Fibroblast of villous mesenchyme (primary cell): ENCODE measurements around the gene CAPN9. TPM values are rescaled to one million over a fixed set of nuclear protein-coding genes. Genes with fewer than 3 reads are reported as not detected.
A peak's percentile ranks its signal among the peaks of the same experiment; 100 is the strongest.

Experiments used
- DNase-seq: peaks from one replicate; pipeline ENCODE4 v3.0.0-alpha.2; 2010; ENCODE audit warnings: low read depth
- H3K4me3 ChIP-seq: 2 replicates; pipeline ENCODE4 v1.5.1; 2011; ENCODE audit warnings: low read depth, mild to moderate bottlenecking, low read length
- CTCF ChIP-seq: IDR thresholded peaks from 2 replicates; pipeline ENCODE4 v1.5.1; 2012; ENCODE audit warnings: low read depth, mild to moderate bottlenecking, low read length; ENCODE audit not compliant: insufficient read depth
- total RNA-seq: library from RNA; depleted of rRNA; stranded (reverse); fragments of >200 nt; gene quantifications from 2 replicates; pipeline ENCODE4 v1.2.3, GENCODE V29; 2012

The CAPN9 gene
- total RNA-seq, 1 donor = not detected

GRCh38 chr1:230827081-230827681, 80.0 kb downstream of the CAPN9 start:
- H3K4me3 ChIP-seq = no peak overlapping the region
- DNase-seq = no peak
- TF ChIP-seq CTCF = no peak

GRCh38 chr1:230827801-230828200, 80.6 kb downstream of the CAPN9 start:
- no peak for DNase-seq
- H3K4me3 ChIP-seq = no peak overlapping the region
- TF ChIP-seq CTCF = no peak

GRCh38 chr1:230828421-230828820, 81.2 kb downstream of the CAPN9 start:
- no peak for TF ChIP-seq CTCF
- H3K4me3 ChIP-seq = no peak overlapping the region
- DNase-seq = no peak

- DNase-seq = peak; percentile 82
- TF ChIP-seq CTCF = no peak
These were observed 84.6 kb downstream of the CAPN9 start for GRCh38 chr1:230831771-230832170.

GRCh38 chr1:230832476-230832875, 85.3 kb downstream of the CAPN9 start:
- no peak overlapping the region for H3K4me3 ChIP-seq
- TF ChIP-seq CTCF = no peak
- no peak for DNase-seq

More at GRCh38 chr1:230831771-230832170, 84.6 kb downstream of the CAPN9 start:
- H3K4me3 ChIP-seq = no peak overlapping the region

- no peak for TF ChIP-seq CTCF
- no peak overlapping the region for H3K4me3 ChIP-seq
- no peak for DNase-seq
These were observed 86.3 kb downstream of the CAPN9 start for GRCh38 chr1:230833511-230833910.

- H3K4me3 ChIP-seq = no peak overlapping the region
- TF ChIP-seq CTCF = no peak
- DNase-seq = no peak
These were observed 87.1 kb downstream of the CAPN9 start for GRCh38 chr1:230834292-230834691.
